PC-3 (cell line): ENCODE data around the gene DUSP18.

Source experiments
- EZH2 ChIP-seq: fragments of 300-600 bp; sonication (generic); IDR thresholded peaks from one replicate; pipeline ENCODE4 v1.6.1; 2017; ENCODE audit warnings: antibody characterized with exemption, mild to moderate bottlenecking, low read length; ENCODE audit not compliant: unreplicated experiment
- TF ChIP-seq, protein P1 (sequence below): fragments of 300-600 bp; sonication (generic); conservative IDR thresholded peaks from 2 replicates; pipeline ENCODE4 v1.5.1; 2017; ENCODE audit warnings: antibody characterized with exemption, low read depth, mild to moderate bottlenecking, low read length

GRCh38 chr22:30668386-30668710, 673 bp upstream of the DUSP18 start:
- TF ChIP-seq, protein P1, sequence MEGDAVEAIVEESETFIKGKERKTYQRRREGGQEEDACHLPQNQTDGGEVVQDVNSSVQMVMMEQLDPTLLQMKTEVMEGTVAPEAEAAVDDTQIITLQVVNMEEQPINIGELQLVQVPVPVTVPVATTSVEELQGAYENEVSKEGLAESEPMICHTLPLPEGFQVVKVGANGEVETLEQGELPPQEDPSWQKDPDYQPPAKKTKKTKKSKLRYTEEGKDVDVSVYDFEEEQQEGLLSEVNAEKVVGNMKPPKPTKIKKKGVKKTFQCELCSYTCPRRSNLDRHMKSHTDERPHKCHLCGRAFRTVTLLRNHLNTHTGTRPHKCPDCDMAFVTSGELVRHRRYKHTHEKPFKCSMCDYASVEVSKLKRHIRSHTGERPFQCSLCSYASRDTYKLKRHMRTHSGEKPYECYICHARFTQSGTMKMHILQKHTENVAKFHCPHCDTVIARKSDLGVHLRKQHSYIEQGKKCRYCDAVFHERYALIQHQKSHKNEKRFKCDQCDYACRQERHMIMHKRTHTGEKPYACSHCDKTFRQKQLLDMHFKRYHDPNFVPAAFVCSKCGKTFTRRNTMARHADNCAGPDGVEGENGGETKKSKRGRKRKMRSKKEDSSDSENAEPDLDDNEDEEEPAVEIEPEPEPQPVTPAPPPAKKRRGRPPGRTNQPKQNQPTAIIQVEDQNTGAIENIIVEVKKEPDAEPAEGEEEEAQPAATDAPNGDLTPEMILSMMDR = no peak
- TF ChIP-seq EZH2 = no peak
